HEK293 (cell line): ENCODE results near the gene CHIT1.

ENCODE experiments used
- TCF7L2 ChIP-seq: IDR thresholded peaks from 2 replicates; pipeline ENCODE4 v1.6.1; 2011; ENCODE audit warnings: low read depth, mild to moderate bottlenecking, inconsistent platforms, low read length, moderate library complexity, borderline replicate concordance
- ZNF776 ChIP-seq: fragments of 450-650 bp; formaldehyde crosslinking; IDR thresholded peaks from 2 replicates; pipeline ENCODE4 v1.5.0; 2017; ENCODE audit warnings: missing biosample characterization, missing genetic modification characterization, borderline replicate concordance

DNA sequence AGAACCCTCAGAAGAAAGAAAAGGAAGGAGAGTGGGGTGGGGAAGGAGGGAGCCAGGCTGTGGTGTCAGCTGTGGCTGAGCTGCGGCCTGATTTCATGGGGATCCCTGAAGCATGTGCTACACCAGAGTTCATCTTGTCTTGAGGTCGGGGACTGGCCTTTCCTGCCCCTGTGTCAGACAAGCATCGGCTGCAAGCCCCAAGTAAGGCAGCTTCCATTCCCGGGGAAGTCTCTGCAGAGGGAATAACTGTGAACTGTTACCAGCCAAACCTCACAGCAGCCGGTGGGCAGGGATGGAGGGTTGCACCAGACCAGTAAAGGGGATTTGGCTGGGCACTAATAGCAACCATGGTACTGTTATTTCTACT lies 40.2 kb upstream of the CHIT1 start:
- no peak for TF ChIP-seq TCF7L2
- no peak for TF ChIP-seq ZNF776 (tag by site-specific recombination)
